ENCODE results near the gene MCUB. TPM values are rescaled to one million over a fixed set of nuclear protein-coding genes. Genes with fewer than 3 reads are reported as not detected.

Gene MCUB
- total and polyA plus RNA-seq, 3 experiments from 2014 or later: 68.7 to 159 (median 71.6) TPM

- Mint-ChIP-seq H3K27me3 (no peaks in the 10 kb centered on the region), H3K9me3 (no peaks in the 10 kb centered on the region), H3K36me3 (peaks cover 5 to 7% (median 7%) of the 10 kb centered on the region in 3 donors), H3K27ac (peak overlapping the region; percentile 68 to 89 (median 80)), H3K4me1 (peaks cover 17 to 28% (median 26%) of the 10 kb centered on the region in 3 donors), H3K4me3 (peak overlapping the region; percentile 83 to 91 (median 86))
- ChIA-PET CTCF (interaction anchor here (1.0 to 1.7 kb wide), 5 partner anchors 21 to 298 kb away, joined by 3 to 7 read pairs (median 4); partner anchors contain the start of genes CASP6 and SEC24B), POLR2A (interaction anchor here (0.6 to 2.1 kb wide), 4 partner anchors 27 to 298 kb away, joined by 3 to 6 read pairs (median 5); partner anchors contain the start of genes MCUB and SEC24B)
- H3K36me3 ChIP-seq (ENCODE audit: insufficient read depth, low read length): no peaks in the 10 kb centered on the region
- H3K9me3 ChIP-seq (ENCODE audit: low read length): no peaks in the 10 kb centered on the region
- H3K4me1 ChIP-seq (ENCODE audit: insufficient read depth, low read length): peaks cover 12% of the 10 kb centered on the region
- peak overlapping the region; percentile 79 for H3K27ac ChIP-seq (ENCODE audit: low read depth, low read length)
- H3K27me3 ChIP-seq (ENCODE audit: insufficient read depth, low read length, poor library complexity, severe bottlenecking): no peaks in the 10 kb centered on the region
- peak overlapping the region; percentile 84 for H3K4me3 ChIP-seq (ENCODE audit: low read length)
- no peak for DNase-seq
Observed at GRCh38 chr4:109730619-109731545, 170.8 kb downstream of the MCUB start.

GRCh38 chr4:109733728-109734127 lies 173.7 kb downstream of the MCUB start:
- Mint-ChIP-seq H3K36me3 (peaks cover 0 to 2% (median 0%) of the 10 kb centered on the region in 3 donors), H3K4me1 (peaks cover 10 to 14% (median 14%) of the 10 kb centered on the region in 3 donors), H3K4me3 (no peak overlapping the region), H3K27me3 (peaks cover 0 to 5% of the 10 kb centered on the region in 2 donors), H3K27ac (no peak overlapping the region), H3K9me3 (no peaks in the 10 kb centered on the region)
- peaks cover 8% of the 10 kb centered on the region for H3K4me1 ChIP-seq (ENCODE audit: insufficient read depth, low read length)
- POLR2A ChIA-PET: no interaction called here
- no peak overlapping the region for H3K4me3 ChIP-seq (ENCODE audit: low read length)
- DNase-seq: no peak
- no peaks in the 10 kb centered on the region for H3K9me3 ChIP-seq (ENCODE audit: low read length)
- H3K36me3 ChIP-seq (ENCODE audit: insufficient read depth, low read length): no peaks in the 10 kb centered on the region
- CTCF ChIA-PET: interaction anchor here (2.0 kb wide), 1 partner anchor 8 kb away, joined by 6 read pairs; no protein-coding TSS in a partner anchor
- H3K27ac ChIP-seq (ENCODE audit: low read depth, low read length): no peak overlapping the region
- H3K27me3 ChIP-seq (ENCODE audit: insufficient read depth, low read length, poor library complexity, severe bottlenecking): no peaks in the 10 kb centered on the region

DNA sequence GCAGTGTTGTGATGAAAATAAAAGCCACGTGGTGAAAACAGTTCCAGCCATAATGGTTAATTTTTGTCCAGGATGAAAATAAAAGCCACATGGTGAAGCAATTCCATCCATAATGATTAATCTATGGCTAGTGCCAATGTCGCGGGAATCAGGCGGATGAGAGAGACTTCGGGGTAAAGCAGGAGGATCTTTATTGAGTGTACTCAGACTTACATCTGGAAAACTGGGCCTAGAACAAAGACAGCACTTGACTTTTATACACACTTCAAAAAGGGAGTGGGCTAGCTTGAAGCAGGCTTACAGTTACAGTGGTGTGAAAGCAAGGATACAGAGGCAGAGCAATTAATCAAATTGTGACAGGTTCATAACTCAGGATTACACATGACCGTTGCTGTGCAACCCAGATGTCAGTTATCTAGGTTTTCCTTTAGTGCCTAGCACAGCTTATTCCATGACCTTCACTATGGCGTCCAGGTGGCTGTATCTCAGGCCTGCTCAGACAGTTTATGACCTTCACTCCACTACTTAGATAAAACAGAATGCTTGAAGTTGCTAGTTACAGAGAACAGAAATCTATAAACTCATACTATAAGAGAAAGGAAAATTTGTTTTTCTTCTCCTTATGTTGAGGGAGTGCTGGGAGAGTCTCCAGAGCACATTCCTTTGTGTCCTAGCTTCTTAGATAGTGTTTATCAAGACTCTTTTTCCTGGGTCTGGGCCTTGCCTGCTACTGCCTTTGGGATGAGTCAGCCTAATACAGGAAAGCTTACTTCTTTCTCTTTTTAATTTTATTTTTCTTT lies 175.7 kb downstream of the MCUB start:
- Histone ChIP-seq H3K9me3 (ENCODE audit: low read length) (no peaks in the 10 kb centered on the region), H3K27ac (ENCODE audit: low read depth, low read length) (peak overlapping the region; percentile 16), H3K4me1 (ENCODE audit: insufficient read depth, low read length) (no peaks in the 10 kb centered on the region), H3K4me3 (ENCODE audit: low read length) (no peak overlapping the region), H3K27me3 (ENCODE audit: insufficient read depth, low read length, poor library complexity, severe bottlenecking) (no peaks in the 10 kb centered on the region), H3K36me3 (ENCODE audit: insufficient read depth, low read length) (no peaks in the 10 kb centered on the region)
- CTCF ChIA-PET: no interaction called here
- no peak for DNase-seq
- H3K27me3 Mint-ChIP-seq: peaks cover 5% of the 10 kb centered on the region in 2 donors
- H3K36me3 Mint-ChIP-seq: no peaks in the 10 kb centered on the region
- H3K9me3 Mint-ChIP-seq: no peaks in the 10 kb centered on the region
- POLR2A ChIA-PET: no interaction called here
- H3K27ac Mint-ChIP-seq: no peak overlapping the region
- H3K4me3 Mint-ChIP-seq: no peak overlapping the region
- peaks cover 0 to under 1% (median 0%) of the 10 kb centered on the region in 3 donors for H3K4me1 Mint-ChIP-seq

Other genes with a start within 250 kb of the MCUB start
- 10 to 100 TPM; 27.7 to 29.5 TPM for gene SEC24B, start 126.4 kb upstream of the MCUB start, total RNA-seq
- gene SEC24B, start 126.4 kb upstream of the MCUB start, polyA plus RNA-seq: 17.6 TPM
- gene CASP6, start 143.2 kb downstream of the MCUB start, total RNA-seq: 10 to 100 TPM; 14.9 to 15.4 TPM
- gene CASP6, start 143.2 kb downstream of the MCUB start, polyA plus RNA-seq: 61.0 TPM
- 10 to 100 TPM; 16.8 to 23.0 TPM for gene PLA2G12A, start 169.8 kb downstream of the MCUB start, total RNA-seq
- 44.5 TPM for gene PLA2G12A, start 169.8 kb downstream of the MCUB start, polyA plus RNA-seq
- gene CFI, start 241.8 kb downstream of the MCUB start, total RNA-seq: under 1 TPM in 1 of 2 experiments, not detected in 1; 0.13 TPM
- not detected for gene CFI, start 241.8 kb downstream of the MCUB start, polyA plus RNA-seq

All from CD8-positive, alpha-beta memory T cell (primary cell).